Brain microvascular endothelial cell (primary cell): ENCODE measurements around the gene ROBO3.

ENCODE experiments used
- DNase-seq: peaks from one replicate; pipeline ENCODE4 v3.0.0-alpha.2; 2020
- H3K27ac ChIP-seq: fragments of 250-450 bp; sonication (Bioruptor Pico); 2 replicates; pipeline ENCODE4 v1.5.1; 2020; ENCODE audit warnings: mild to moderate bottlenecking, moderate library complexity
- H3K27me3 ChIP-seq: fragments of 250-450 bp; sonication (Bioruptor Pico); replicated peaks from 2 replicates; pipeline ENCODE4 v1.5.1; 2020; ENCODE audit warnings: mild to moderate bottlenecking
- H3K36me3 ChIP-seq: fragments of 250-450 bp; sonication (Bioruptor Pico); replicated peaks from 2 replicates; pipeline ENCODE4 v1.5.1; 2020; ENCODE audit warnings: mild to moderate bottlenecking
- H3K4me3 ChIP-seq: 2 replicates; pipeline ENCODE4 v1.5.1; 2011; ENCODE audit warnings: low read depth, mild to moderate bottlenecking, control low read depth, low read length, moderate library complexity
- in situ Hi-C: cut with HindIII; loops from 2 replicates; pipeline ENCODE4 v1.10.0; 2017; ENCODE audit warnings: low sequenced_read_pairs, low pct_ligation_motif_present
- TF ChIP-seq, protein P1 (sequence below): IDR thresholded peaks from 2 replicates; pipeline ENCODE4 v1.5.1; 2011; ENCODE audit warnings: low read depth, mild to moderate bottlenecking, moderate library complexity, low read length, control low read depth, inconsistent platforms; ENCODE audit errors: missing control alignments

ROBO3 gene

GRCh38 chr11:124892750-124893454 lies 27.7 kb downstream of the ROBO3 start:
- no peaks in the 10 kb centered on the region for H3K27me3 ChIP-seq
- no peak overlapping the region for H3K27ac ChIP-seq
- in situ Hi-C loops, result no loop called here
- DNase-seq, result no peak
- H3K36me3 ChIP-seq, result no peaks in the 10 kb centered on the region
- TF ChIP-seq, protein P1, sequence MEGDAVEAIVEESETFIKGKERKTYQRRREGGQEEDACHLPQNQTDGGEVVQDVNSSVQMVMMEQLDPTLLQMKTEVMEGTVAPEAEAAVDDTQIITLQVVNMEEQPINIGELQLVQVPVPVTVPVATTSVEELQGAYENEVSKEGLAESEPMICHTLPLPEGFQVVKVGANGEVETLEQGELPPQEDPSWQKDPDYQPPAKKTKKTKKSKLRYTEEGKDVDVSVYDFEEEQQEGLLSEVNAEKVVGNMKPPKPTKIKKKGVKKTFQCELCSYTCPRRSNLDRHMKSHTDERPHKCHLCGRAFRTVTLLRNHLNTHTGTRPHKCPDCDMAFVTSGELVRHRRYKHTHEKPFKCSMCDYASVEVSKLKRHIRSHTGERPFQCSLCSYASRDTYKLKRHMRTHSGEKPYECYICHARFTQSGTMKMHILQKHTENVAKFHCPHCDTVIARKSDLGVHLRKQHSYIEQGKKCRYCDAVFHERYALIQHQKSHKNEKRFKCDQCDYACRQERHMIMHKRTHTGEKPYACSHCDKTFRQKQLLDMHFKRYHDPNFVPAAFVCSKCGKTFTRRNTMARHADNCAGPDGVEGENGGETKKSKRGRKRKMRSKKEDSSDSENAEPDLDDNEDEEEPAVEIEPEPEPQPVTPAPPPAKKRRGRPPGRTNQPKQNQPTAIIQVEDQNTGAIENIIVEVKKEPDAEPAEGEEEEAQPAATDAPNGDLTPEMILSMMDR, result no peak
- no peak overlapping the region for H3K4me3 ChIP-seq

DNA sequence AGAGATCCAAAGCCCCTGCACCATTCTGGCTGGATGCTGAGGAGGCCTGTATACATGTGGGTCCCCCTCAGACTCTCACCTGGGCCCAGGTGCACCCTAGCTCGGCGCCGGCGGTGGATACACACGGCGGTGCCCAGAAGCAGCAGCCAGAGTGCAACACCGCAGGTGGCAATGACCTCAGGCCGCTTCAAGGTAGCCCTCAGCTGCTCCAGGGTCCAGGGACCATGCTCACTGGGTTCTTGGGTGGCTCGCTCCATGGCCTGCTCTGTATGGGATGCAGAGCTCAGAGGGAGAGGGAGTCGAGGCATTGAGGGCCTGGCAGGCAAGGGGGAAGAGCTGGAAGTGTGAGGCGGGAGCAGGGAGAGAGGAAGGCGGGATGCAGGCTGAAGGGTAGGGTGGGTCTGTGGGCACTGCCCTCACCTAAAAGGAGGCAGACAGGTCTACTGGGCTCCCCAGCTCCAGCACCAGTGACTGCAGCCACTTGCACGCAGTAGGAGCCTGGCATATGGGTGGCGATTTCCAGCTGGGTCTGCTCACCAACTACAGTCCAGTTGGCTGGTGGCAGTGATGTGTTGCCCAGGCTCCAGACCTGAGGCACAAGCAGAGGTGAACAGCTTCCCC lies 28.7 kb downstream of the ROBO3 start:
- H3K36me3 ChIP-seq, result no peaks in the 10 kb centered on the region
- H3K4me3 ChIP-seq, result no peak overlapping the region
- no peak for DNase-seq
- in situ Hi-C loops, result no loop called here
- no peaks in the 10 kb centered on the region for H3K27me3 ChIP-seq
- TF ChIP-seq, protein P1, result no peak
- no peak overlapping the region for H3K27ac ChIP-seq

DNA sequence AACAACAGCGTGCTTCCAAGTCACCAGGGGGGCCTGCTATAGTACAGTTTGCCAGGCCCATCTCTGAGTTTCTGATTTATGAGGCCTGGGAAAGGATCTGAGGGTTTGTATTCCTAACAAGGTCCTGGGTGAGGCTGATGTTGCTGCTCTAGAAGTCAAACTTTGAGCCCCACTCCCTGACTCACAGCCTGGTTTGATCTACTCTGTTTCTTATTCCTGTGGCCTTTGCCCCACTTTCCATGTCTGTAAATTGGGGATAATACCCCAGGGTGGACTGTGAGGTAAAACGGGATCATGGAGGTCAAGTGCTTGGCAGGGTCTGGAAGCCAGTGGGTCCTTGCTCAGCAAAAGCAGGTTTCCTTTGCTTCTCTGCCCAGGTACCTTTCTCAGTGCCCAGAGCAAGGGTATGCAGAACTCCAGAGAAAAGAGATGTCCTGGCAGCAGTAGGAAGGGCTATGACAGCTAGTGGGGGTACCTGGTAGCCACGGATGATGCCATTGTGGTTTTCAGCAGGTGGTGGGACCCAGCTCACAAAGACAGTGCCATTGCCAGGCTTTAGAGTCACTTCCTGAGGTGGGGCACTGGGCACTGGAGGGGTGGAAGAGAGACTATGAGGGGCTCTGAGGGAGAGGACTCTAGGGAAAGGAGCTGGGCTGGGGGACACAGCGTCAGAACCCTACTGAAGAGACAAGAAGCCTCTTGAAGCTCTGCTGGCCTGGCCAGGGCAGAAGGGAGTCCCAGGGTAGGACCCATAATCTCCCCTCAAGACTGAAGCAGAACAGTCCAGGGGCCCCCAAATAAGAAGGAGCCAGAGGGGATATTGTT lies 29.6 kb downstream of the ROBO3 start:
- H3K27me3 ChIP-seq, result no peaks in the 10 kb centered on the region
- H3K36me3 ChIP-seq, result no peaks in the 10 kb centered on the region
- H3K27ac ChIP-seq, result no peak overlapping the region
- TF ChIP-seq, protein P1, result no peak
- in situ Hi-C loops, result no loop called here
- no peak overlapping the region for H3K4me3 ChIP-seq
- DNase-seq, result no peak

- H3K27me3 ChIP-seq, result no peaks in the 10 kb centered on the region
- in situ Hi-C loops, result no loop called here
- no peak for DNase-seq
- no peak overlapping the region for H3K4me3 ChIP-seq
- H3K27ac ChIP-seq, result no peak overlapping the region
- TF ChIP-seq, protein P1, result no peak
- H3K36me3 ChIP-seq, result no peaks in the 10 kb centered on the region
Measured at GRCh38 chr11:124895471-124895971, 30.3 kb downstream of the ROBO3 start.

DNA sequence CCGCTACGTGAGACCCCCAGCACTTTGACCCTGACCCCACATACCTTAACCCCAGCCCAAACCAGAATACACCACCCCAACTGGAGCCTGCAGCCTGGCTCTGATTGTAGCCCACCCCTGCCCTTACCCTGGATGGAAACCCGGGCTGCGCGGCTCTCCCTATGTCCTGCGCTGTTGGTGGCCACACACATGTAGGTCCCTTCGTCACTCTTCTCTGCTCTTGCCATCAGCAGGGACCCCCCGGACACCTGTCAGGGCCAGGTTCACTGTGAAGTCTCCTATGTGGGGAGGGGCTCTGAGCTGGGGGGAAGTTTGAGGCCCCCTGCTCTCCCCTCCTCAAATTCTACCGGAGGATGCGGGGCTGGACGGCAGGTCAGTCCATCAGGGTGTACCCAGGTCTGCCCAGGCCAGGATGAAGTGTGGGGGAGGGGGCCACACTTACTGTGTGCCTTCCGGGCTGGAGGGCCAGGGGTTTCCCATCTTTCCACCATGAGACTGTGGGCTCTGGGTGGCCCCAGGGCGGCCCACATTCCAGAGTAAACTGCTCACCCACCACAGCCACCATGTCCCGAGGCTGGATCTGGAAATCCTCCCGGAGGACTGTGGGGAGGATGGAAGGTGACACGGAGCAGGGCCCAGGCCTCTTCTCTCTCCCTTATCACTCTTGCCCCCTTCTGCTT lies 31.0 kb downstream of the ROBO3 start:
- H3K4me3 ChIP-seq, result no peak overlapping the region
- DNase-seq, result no peak
- TF ChIP-seq, protein P1, result no peak
- H3K36me3 ChIP-seq, result no peaks in the 10 kb centered on the region
- in situ Hi-C loops, result no loop called here
- H3K27ac ChIP-seq, result no peak overlapping the region
- H3K27me3 ChIP-seq, result no peaks in the 10 kb centered on the region
